AML-193 (cell line): Measurements from ENCODE around the gene FGF14.
"Not testable (repeated sequence)": the region's sequence is repeated elsewhere in the genome, so short reads cannot be mapped to it uniquely, and the experiment has no call there.

Experiments used
- DNase-seq, 2 experiments: peaks; one replicate each; lab custom pipeline; 2025; lab: John Stamatoyannopoulos, UW

The FGF14 gene

GRCh38 chr13:102136735-102137296, 265.0 kb downstream of the FGF14 start:
- no peak for DNase-seq

- DNase-seq: no peak
Observed at GRCh38 chr13:102132777-102133295, 269.0 kb downstream of the FGF14 start.

GRCh38 chr13:102131246-102131645, 270.6 kb downstream of the FGF14 start:
- DNase-seq: no peak

- no peak for DNase-seq
Observed at GRCh38 chr13:102128216-102128810, 273.5 kb downstream of the FGF14 start.

- DNase-seq: no peak
Observed at GRCh38 chr13:102127153-102127552, 274.7 kb downstream of the FGF14 start.

GRCh38 chr13:102122147-102122546, 279.7 kb downstream of the FGF14 start:
- DNase-seq: no peak

GRCh38 chr13:102117175-102117831, 284.5 kb downstream of the FGF14 start:
- no peak for DNase-seq

GRCh38 chr13:102103469-102103868, 298.4 kb downstream of the FGF14 start:
- DNase-seq: no peak

- DNase-seq: no peak
Observed at GRCh38 chr13:102100234-102100633, 301.6 kb downstream of the FGF14 start.

GRCh38 chr13:102097708-102098107, 304.1 kb downstream of the FGF14 start:
- DNase-seq: no peak

GRCh38 chr13:102093288-102093687, 308.6 kb downstream of the FGF14 start:
- not testable (repeated sequence) for DNase-seq

- no peak for DNase-seq
Observed at GRCh38 chr13:102091231-102091630, 310.6 kb downstream of the FGF14 start.

GRCh38 chr13:102090532-102090931, 311.3 kb downstream of the FGF14 start:
- no peak for DNase-seq

GRCh38 chr13:102089722-102090121, 312.1 kb downstream of the FGF14 start:
- DNase-seq: no peak

- DNase-seq: no peak
Observed at GRCh38 chr13:102089177-102089576, 312.7 kb downstream of the FGF14 start.

GRCh38 chr13:102073251-102073650, 328.6 kb downstream of the FGF14 start:
- no peak for DNase-seq

- DNase-seq: no peak
Observed at GRCh38 chr13:102071711-102072110, 330.1 kb downstream of the FGF14 start.

- DNase-seq: not testable (repeated sequence)
Observed at GRCh38 chr13:102068323-102068722, 333.5 kb downstream of the FGF14 start.

- DNase-seq: no peak
Observed at GRCh38 chr13:102055090-102055779, 346.6 kb downstream of the FGF14 start.

- no peak for DNase-seq
Observed at GRCh38 chr13:102049853-102050252, 352.0 kb downstream of the FGF14 start.

- DNase-seq: no peak
Observed at GRCh38 chr13:102045731-102046130, 356.1 kb downstream of the FGF14 start.

GRCh38 chr13:102042746-102043145, 359.1 kb downstream of the FGF14 start:
- DNase-seq: no peak

- DNase-seq: no peak
Observed at GRCh38 chr13:102041544-102041943, 360.3 kb downstream of the FGF14 start.
